ENCODE results near the gene GNG12. TPM values are rescaled to one million over a fixed set of nuclear protein-coding genes. Genes with fewer than 3 reads are reported as not detected.
A peak's percentile ranks its signal among the peaks of the same experiment; 100 is the strongest.

GNG12 gene
- total RNA-seq, 6 donors from 2014 or later: 14.3 to 54.6 (median 45.1) TPM

DNA sequence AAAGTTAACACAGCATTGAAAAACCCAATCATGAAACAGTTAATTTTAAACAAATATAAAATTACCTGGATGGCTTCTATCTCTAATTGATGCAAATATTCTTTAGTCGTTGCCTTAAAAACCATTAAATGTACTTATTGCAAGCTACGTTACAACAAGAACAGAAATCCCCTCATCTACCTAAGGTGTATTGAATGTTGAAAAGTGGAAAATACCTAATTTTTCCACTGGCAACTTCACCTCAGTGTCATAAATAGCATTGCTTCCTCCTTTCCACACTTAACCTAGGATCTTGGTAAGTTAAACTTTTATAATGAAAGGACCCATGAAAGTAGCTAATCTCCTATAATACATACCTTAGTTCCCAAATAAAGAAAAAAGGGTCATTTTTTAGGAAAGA, 142.9 kb downstream of the GNG12 start:
- no peak for ATAC-seq (ENCODE audit: low FRiP score in 2 of 2)
- H3K36me3 ChIP-seq: peaks cover 0 to 22% (median 0%) of the 10 kb centered on the region in 4 donors
- 83 to 87% methylated on average over 2 of the region's 2 CpGs for WGBS, 2 donors
- TF ChIP-seq, protein P1, sequence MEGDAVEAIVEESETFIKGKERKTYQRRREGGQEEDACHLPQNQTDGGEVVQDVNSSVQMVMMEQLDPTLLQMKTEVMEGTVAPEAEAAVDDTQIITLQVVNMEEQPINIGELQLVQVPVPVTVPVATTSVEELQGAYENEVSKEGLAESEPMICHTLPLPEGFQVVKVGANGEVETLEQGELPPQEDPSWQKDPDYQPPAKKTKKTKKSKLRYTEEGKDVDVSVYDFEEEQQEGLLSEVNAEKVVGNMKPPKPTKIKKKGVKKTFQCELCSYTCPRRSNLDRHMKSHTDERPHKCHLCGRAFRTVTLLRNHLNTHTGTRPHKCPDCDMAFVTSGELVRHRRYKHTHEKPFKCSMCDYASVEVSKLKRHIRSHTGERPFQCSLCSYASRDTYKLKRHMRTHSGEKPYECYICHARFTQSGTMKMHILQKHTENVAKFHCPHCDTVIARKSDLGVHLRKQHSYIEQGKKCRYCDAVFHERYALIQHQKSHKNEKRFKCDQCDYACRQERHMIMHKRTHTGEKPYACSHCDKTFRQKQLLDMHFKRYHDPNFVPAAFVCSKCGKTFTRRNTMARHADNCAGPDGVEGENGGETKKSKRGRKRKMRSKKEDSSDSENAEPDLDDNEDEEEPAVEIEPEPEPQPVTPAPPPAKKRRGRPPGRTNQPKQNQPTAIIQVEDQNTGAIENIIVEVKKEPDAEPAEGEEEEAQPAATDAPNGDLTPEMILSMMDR (IDR thresholded peaks at IDR 0.05): no peak
- TF ChIP-seq EP300 (IDR thresholded peaks at IDR 0.05) (no peak), POLR2A (IDR thresholded peaks at IDR 0.05) (no peak), POLR2AphosphoS5 (IDR thresholded peaks at IDR 0.05) (no peak)
- H3K27me3 ChIP-seq: no peaks in the 10 kb centered on the region
- no peak for DNase-seq
- no peaks in the 10 kb centered on the region for H3K9me3 ChIP-seq
- peaks cover 9 to 21% (median 13%) of the 10 kb centered on the region in 4 donors for H3K4me1 ChIP-seq
- H3K4me3 ChIP-seq: no peak overlapping the region
- H3K27ac ChIP-seq: no peak overlapping the region

DNA sequence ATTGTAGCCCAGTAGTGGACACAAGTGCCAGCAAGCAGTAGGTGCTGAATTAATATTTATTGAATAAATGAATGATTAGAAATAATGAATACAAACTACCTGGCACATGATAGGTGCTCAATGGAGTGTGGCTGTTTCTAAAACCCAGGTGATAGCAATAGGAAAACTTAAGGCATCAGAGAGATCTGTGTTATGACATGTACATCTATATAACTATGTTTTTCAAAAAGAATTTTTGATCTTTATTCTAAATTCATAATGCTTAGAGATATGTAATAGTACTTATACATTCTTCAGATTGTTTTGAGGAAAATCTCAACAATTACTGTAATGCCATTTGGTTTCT, 143.3 kb downstream of the GNG12 start:
- no peak for DNase-seq
- Histone ChIP-seq H3K27ac (no peak overlapping the region), H3K9me3 (no peaks in the 10 kb centered on the region), H3K36me3 (peaks cover 0 to 22% (median 0%) of the 10 kb centered on the region in 4 donors), H3K27me3 (no peaks in the 10 kb centered on the region), H3K4me1 (peaks cover 9 to 21% (median 13%) of the 10 kb centered on the region in 4 donors), H3K4me3 (no peak overlapping the region)
- no peak for ATAC-seq (ENCODE audit: low FRiP score in 2 of 2)
- TF ChIP-seq EP300 (IDR thresholded peaks at IDR 0.05): no peak
- no peak for TF ChIP-seq POLR2AphosphoS5 (IDR thresholded peaks at IDR 0.05)
- TF ChIP-seq, protein P1 (IDR thresholded peaks at IDR 0.05): no peak
- TF ChIP-seq POLR2A (IDR thresholded peaks at IDR 0.05): no peak

DNA sequence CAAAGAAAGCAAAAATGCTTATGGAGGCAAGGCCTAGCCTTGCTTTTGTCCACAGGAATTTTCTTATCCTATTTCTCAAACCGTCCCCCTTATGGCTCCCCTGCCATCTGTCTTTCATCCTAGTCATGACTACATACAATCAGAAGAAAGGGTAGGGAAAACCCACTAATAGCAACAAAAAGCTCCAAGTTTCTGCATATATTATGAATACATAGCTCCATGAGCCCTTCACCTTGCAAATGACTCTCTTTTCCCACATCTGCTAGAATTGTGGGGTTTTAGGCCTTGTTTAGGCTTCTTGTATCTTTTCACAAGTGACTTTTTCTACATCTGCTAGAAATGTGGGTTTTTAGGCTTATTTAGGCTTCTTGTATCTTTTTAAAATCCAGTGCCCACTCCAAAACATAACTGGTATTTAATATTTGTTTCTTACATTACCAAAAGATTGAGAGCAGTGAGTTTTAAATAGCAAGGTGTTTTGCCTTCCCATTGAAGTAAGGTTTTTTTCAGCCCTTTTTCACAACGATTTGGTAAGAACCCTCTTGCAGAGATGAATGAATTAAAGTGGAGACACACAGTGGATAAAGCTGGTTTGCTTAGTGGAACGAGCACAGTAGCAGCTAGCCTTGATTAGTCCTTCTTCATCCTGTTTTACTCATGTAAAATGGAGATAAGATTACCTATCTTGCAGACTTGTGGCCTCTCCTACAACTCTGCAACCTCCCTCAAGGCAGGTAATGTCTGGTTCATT, 143.8 kb downstream of the GNG12 start:
- Histone ChIP-seq H3K4me3 (no peak overlapping the region), H3K4me1 (peaks cover 9 to 24% (median 13%) of the 10 kb centered on the region in 4 donors), H3K36me3 (peaks cover 0 to 22% (median 0%) of the 10 kb centered on the region in 4 donors), H3K9me3 (no peaks in the 10 kb centered on the region), H3K27ac (peak overlapping the region in 1 of 4 donors; percentile 66), H3K27me3 (no peaks in the 10 kb centered on the region)
- ATAC-seq (ENCODE audit: low FRiP score in 2 of 2) (no peak), DNase-seq (no peak)
- TF ChIP-seq POLR2AphosphoS5 (IDR thresholded peaks at IDR 0.05) (no peak), EP300 (IDR thresholded peaks at IDR 0.05) (no peak), POLR2A (IDR thresholded peaks at IDR 0.05) (no peak)
- TF ChIP-seq, protein P1 (IDR thresholded peaks at IDR 0.05): no peak
- WGBS, 2 donors: 55 to 69% methylated on average over 3 of the region's 3 CpGs

GRCh38 chr1:67688526-67689219, 144.6 kb downstream of the GNG12 start:
- Histone ChIP-seq H3K9me3 (no peaks in the 10 kb centered on the region), H3K4me3 (no peak overlapping the region), H3K27me3 (no peaks in the 10 kb centered on the region), H3K27ac (peak overlapping the region in 1 of 4 donors; percentile 66), H3K4me1 (peaks cover 10 to 31% (median 19%) of the 10 kb centered on the region in 4 donors), H3K36me3 (peaks cover 0 to 22% (median 0%) of the 10 kb centered on the region in 4 donors)
- no peak for ATAC-seq (ENCODE audit: low FRiP score in 2 of 2)
- 60 to 88% methylated on average over 3 of the region's 3 CpGs for WGBS, 2 donors
- no peak for TF ChIP-seq EP300 (IDR thresholded peaks at IDR 0.05)
- TF ChIP-seq POLR2A (IDR thresholded peaks at IDR 0.05): no peak
- TF ChIP-seq, protein P1 (IDR thresholded peaks at IDR 0.05): no peak
- TF ChIP-seq POLR2AphosphoS5 (IDR thresholded peaks at IDR 0.05): no peak
- no peak for DNase-seq

Measured in upper lobe of left lung (tissue), 6 donors.